GM19043 (cell line): Measurements from ENCODE around the gene FAT3.

Experiments
- ATAC-seq: cut with Tn5 transposase; IDR thresholded peaks from one replicate; pipeline ENCODE4 v1.9.1; 2021; ENCODE audit warnings: low read depth; ENCODE audit not compliant: unreplicated experiment

FAT3 gene

DNA sequence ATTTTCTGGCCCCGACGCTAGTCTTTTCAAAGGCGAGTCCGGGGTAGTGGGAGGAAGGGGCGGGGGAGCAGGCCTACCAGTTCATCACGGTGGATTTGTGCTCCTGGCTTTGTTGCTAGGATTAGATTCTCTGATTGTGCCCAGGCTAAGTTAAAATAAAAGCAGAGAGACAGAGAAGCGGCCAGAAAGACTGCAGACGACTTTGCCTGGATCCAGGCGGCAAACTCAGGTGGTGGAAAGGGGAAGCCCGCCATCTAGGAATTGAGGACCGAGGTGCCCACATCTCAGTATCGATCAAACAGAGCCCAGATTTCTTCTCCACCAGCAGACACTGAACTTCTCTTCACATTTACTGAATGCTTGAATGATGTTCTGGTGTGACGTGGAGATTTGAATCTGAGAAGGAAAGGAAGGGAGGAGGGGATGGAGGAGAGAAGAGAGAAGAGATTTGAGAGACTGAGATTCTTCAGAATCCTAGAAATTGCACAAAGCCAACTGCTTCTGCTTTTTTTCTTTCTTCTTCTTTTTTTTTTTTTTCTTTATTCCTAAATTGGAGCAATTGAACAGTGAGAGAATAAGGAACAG is 2.7 kb downstream of the FAT3 start:
- ATAC-seq, result no peak

DNA sequence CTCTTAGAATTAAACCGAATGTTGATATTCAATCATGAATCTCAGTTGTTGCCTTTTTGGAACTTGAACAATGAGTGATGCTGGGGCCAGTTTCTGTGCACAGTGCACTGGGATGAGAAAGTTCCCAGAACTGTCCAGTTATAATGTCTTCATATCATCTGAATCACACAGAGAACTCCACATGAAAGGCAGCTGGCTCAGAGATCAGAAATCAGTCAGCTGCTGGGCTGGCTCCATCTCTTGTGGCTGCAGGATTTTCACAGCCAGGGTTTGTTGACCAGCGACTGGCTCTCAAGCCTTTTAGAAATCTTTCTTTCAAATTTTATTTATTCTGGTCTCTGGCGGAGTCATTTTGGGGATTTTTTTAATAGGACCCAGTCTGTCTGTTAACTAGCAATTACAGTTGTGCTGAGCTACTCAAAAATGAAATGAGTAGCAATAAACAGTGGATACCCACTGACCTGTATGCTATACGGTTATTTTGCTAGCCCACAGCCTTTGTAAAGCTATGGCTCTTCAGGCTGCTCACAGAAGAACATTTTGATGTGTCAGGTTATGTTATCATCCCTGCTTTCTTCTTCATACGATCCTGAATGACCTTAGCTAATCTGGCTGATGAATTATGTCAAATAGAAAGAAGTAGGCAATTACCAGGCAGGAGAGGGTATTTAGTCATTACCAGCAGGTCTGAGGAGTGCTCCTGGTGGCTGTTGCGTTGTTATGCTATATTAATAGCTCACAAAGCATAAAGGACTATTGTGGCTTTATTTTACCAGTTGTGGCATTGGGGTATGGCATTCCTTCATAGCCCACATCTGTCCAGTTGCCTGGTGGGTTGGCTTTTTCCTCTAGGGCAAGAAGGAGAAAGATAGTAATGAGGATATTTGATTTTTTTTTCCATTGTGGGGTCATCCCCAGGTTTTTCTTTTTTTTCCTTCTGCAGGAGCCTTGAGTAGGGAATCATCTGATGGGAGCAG is 3.6 kb downstream of the FAT3 start:
- no peak for ATAC-seq

DNA sequence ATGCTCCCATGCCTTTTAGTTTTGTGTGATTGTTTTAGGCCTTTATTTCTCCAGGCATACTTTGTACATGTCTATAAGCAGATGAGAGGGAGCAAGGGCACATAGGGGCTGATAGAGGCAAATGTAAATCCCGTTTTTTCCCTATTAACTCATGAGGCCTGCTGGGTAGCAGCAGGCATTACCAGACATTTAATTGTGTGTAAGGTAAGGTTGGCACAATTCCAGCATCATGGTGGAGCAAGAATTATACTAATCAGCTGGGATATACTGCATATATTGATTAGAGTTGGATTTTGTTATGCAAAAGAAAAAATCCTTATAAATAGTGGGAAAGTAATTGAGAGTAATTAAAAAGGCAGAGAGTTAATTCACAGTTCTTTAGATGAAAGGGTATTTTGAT is 12.2 kb downstream of the FAT3 start:
- no peak for ATAC-seq

DNA sequence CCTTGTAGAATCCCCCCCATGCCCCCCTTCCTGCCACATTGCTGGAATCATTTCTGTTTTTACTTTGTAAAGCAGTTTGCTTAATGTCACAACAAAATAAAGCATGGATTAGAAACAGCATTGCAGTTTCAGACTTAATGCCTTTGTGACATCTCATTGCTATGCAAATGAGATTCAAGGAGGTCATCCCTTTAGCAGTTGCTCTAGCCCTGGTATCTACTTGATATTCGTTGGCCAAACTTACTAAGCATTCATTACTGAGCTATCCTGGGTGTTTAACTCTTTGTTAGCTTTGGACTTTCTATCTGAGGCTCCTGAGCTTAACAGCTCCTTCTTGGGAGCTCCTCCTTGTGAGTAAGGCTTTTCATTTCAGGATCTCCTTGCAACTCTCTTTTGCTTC is 16.3 kb downstream of the FAT3 start:
- ATAC-seq, result no peak

DNA sequence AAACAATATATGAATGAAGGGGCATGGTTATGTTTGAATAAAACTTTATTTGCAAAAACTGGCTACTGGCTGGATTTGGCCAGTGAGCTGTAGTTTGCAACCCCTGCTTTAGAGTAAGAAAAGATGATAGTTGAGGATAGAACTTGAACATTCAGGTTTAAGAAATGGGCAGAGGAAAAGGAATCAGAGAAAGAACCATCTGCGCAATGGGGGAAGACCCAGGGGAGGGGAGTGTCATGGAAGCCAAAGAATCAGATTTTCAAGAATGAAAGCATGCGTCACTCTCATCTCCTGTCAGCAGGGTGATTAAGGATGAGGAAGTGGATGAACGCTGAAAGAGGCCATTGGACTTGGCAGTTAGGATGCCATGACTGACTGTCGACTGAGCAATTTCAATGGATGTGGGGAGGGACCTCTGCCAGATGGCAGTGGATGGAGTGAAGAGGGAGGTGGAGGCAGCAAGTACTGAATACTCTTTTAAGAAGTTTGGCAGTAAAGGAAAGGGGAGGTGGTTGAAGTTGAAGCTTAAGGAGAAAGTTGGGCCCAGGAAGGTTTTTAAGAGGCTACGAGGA is 21.2 kb downstream of the FAT3 start:
- no peak for ATAC-seq

DNA sequence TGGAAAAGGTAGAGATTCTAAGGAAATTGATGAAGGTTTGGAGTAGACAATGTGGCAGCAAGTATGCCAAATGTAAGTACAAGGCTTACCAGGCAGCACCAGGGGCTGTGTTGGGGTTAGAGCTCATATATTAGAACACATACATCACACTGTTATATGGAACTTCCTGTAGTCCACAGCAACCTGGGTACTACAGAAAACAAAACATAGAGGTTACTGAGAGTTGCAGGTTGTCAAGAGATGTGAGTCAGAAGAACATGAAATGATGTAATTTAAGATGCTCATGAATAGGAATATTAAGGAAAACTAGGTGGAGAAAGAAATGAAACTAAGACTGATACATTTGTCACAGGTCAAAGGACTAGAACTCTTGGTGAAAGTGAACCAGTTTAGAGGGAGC is 22.0 kb downstream of the FAT3 start:
- ATAC-seq, result no peak

DNA sequence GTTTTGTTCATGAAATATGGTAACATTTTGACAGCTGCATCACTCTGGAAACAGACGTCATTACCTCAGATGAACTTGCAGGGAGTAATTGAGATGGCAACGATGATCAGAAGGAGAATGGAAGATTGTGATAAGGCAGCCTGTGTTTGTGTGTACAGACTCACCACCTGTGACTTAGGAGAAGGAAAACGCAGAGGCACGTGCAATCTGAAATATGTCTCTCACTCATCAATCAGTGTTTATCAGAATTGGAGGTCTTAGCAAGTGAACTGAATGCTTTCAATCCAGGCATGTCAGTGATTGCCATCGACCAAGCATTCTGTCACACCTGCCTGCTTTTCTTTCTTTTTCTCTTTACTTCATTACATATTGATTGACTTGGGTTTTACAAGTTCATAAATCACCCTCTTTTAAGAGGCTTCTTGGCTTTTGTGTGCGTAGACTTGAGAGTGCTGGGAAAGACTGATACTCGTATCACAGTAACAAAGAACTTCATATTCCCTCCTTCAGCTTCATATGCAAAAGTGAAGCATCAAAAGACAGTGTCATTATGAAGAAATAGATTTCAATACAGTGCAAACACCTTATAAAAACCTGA is 24.6 kb downstream of the FAT3 start:
- ATAC-seq, result no peak

DNA sequence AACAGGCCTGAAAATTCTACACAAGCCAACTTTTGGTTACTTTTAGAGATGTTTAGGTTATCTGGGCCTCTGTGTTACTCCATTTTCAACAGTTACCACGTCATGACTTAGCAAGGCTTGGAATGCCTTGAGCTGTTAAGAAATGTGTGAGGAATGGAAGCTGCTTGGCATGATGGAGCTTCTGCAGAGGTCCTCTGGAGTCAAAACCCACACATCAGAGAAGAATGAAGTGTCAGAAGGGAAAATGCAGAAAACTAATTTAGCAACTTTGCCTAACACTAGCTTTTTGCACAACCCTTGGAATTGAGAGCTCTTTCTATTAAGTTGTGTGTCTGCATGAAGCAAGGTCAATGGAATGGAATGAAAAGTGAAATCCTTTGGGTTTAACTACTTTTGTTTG is 27.4 kb downstream of the FAT3 start:
- no peak for ATAC-seq

DNA sequence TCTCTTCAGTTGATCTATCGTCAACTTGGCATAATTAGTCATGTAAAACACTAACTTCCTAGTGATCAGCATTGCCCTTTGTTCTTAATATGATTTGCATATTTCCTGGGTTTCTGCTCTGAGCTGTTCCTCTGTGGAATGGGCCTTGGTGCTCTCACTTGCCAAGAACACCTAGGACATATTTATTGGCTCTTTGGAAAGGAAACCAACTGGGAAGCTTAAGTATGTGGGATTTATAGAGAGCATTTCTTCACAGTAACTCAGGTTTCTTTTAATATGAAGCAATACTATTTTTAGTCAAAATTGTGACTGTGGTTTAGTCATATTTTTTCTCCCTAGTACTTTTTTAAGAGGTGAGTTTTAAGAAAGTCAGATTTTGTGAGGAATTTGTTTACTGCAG is 28.8 kb downstream of the FAT3 start:
- no peak for ATAC-seq

DNA sequence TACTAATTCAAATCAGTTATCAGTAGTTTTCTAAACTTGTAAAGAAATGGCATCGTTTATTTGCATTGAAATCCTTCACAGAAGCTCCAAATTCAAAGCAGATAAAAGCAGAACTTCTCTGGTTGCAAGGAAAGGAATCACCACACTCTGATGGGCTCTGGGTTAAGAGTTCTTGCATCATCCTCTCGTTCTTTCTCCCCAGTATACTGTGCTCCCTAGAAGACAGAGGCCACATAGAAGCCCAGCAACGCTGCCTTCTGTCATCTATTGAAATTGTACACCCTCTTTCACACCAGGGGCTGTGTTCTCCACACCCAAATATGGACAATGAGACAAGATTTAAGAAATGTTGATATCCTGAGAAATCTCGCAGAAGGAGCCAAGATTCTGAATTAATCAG is 29.3 kb downstream of the FAT3 start:
- ATAC-seq, result no peak

DNA sequence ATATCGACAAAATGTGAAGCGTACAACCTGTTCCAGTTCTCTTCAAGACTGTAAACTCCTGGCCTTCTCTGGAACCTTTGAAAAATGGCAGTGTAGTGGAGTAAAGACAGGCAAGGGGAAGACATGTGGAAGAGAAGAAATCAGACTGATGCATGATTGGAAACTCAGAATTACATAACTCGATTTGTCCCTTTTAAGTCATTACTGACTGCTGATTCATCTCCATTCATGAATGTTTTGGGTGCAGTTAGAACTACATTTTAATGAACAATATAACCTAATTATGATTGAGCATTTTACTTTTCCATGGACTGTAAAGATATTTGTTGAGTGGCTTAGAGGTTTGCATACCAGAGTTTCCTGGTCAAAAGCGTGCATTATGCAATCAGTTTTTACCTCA is 32.9 kb downstream of the FAT3 start:
- no peak for ATAC-seq

DNA sequence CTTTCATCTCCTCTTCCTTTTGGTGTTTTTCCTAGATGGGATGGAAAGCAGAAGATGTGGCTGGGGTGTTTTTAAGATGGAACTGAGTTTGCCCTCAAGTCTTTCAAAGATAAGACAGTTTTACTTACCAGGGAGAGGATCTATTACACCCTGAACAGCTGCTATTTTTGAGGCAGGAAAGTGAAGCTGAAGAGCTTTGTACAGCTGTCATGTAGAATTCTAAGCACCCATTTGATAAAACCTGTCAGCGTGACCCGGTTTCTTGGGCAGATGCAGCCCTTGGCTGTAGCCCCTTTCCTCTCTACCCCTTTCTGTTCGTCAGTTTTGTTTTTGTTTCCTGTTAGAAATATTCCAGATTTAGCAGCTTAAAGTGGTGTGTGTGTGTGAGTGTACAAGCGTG is 35.2 kb downstream of the FAT3 start:
- no peak for ATAC-seq

DNA sequence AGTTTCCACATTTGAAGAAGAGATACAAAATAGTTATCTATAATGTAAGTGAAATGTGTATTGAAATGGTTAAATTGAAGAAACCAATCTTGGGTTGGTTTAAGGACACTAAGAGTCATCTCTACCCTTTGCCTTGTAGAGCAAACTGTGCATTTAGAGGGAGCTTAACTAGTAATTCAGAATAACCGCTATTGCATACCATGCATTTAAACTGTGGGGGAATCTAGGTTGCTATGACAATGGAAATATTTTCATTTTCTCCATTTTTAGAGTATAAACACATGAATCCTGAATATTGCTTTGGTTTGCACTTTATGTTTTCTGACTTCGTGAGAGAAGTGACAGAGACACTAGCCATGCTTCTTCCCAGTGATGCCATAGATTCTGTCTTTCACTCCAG is 39.7 kb downstream of the FAT3 start:
- ATAC-seq, result no peak

DNA sequence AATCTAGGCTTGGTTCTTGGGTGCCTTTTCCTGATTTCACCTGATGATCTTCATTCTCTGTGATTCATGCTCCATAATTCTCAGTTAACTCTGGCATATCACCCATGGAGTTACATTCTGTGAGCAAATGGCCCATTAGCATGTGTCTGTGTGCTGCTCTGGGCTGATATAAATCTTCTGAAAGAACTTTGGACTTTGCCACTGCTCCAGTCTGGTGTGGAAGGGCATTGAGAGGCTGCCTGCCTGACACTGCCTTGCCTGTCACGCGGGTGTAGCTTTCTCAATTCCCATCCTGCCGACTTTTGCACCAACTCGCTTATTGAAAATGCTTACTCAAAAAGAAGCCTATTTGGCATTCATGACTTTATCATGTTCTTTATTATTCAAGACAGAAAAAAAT is 42.2 kb downstream of the FAT3 start:
- ATAC-seq, result no peak

DNA sequence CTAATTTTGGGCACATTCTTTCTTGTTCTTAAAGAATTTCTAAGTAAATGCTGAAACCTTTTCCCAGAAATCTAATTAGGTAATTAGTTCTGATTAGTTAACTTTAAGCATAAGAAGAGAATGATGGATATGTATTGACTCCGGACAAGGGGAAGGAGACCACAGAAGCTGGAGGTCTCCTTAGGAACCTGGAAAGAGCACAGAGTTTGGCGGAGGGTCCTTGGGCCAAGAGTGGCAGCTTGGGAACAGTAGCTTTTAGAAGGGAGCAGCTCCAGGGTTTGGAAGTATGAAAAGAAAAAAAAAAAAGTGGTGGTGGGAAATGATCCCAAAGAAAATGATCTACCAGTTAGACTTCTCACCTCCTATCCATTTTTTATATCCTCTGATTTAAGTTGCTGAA is 42.7 kb downstream of the FAT3 start:
- ATAC-seq, result no peak

DNA sequence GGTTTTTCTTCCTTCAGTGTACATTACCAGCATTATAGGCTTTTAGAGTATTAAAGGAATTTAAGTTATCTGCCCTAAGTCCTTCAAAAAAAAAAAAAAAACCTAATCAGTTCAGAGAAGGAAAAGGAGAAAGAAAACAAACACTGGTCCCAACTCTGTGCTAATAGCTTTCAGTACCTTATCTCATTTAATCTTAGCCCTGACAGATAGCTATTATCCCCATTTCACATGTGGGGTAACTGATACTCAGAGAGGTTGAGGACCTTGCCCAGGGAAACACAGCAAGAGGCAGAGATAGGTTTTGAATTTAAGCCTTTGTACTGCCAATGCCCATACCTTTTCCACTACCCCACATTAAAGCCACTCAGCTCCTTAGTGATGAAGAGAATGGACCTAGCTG is 43.4 kb downstream of the FAT3 start:
- ATAC-seq, result no peak

DNA sequence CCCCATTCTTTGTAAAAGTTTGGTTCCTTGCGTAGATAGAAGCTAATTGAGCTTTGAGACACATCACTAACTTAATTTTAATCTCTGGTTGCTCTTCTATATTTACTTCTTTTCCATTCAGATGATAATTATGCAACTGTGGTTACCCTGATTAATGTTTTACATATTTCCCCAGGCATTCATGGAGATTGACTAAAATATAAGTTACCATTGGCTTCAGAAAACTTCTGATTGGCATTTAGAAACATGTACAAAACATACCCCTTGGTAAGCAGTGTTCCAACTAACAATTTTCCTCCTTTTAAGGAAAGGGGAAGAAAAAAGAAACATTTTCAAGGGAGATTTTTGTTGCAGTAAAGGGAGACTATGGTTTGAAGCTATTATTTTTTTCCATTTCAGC is 43.9 kb downstream of the FAT3 start:
- no peak for ATAC-seq

DNA sequence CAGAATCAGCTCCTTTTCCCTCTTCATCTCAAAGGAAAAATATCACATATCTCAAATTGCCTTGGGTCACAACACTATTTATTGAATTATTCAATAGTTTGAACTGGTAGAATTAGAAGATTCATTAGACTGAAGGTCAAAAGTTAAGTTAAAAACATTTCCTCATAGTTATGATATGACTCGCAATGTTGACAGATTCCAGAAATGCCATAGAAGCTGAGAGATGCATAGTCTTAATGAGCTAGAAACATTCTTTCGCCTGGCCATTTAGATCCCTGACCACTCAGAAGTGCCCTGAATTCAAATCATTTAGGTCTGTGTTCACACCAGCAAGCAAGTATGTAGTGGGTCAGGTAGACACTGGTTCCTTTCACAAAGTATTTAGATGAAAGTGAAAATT is 44.4 kb downstream of the FAT3 start:
- no peak for ATAC-seq

DNA sequence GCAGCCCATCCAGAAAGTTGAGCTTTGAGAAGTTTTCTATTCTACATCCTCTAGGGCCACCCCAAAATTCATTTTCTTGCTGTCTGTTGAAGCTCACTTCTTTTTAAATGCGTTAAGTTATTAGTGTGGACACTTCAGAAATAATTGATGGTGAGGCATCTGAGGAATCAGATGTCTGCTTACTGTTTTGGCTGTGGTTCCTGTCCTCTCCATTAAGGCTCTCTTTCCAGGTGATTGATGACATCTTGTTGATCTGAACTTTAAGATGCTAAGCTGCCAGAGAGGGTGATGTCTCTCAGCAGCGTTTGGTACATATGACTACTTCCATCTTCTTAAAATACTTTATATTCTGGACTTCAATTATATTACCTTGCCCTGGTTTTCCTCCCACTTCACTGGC is 45.2 kb downstream of the FAT3 start:
- ATAC-seq, result no peak

DNA sequence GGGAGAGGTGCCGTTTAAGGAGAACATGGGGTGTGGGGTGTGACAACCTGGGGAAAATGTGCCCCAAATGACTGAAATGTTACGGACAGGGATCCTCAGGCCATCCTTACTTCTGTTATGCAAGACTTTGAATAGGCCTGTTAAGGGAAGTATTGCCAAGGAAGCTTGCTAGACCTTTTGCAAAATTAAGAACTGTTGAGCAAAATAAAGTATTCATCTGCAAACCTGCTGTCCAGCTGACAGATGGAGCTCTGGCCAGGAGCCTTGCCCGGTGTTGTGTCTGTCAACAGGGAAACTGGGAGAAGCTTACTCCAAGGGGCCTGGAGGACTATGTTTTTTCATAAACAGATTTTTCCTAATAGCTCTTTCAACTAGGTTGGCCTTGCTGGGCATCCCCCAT is 48.0 kb downstream of the FAT3 start:
- ATAC-seq, result no peak
